GM23338 (cell line): ENCODE measurements around the gene CYTH3. TPM values are rescaled to one million over a fixed set of nuclear protein-coding genes. Genes with fewer than 3 reads are reported as not detected.
A peak's percentile ranks its signal among the peaks of the same experiment; 100 is the strongest.

Source experiments
- ATAC-seq: fragments of 200-7000 bp; cut with Tn5 transposase; 3 replicates; pipeline ENCODE4 v1.9.1; 2020
- DNase-seq: peaks from one replicate; pipeline ENCODE4 v3.0.0-alpha.2; 2015; ENCODE audit warnings: low spot score
- H2AFZ ChIP-seq: fragments of 200-600 bp; sonication (generic); 2 replicates; pipeline ENCODE4 v1.8.0; 2016; ENCODE audit warnings: antibody characterized with exemption, mild to moderate bottlenecking, moderate library complexity
- H3F3A ChIP-seq: fragments of 200-600 bp; sonication (generic); replicated peaks from 2 replicates; pipeline ENCODE4 v1.8.0; 2017; ENCODE audit warnings: antibody characterized with exemption, mixed run types, low read depth
- H3K27ac ChIP-seq: fragments of 200-600 bp; sonication (generic); 2 replicates; pipeline ENCODE4 v1.6.1; 2016; ENCODE audit warnings: low read depth
- H3K27me3 ChIP-seq: fragments of 200-600 bp; sonication (generic); 2 replicates; pipeline ENCODE4 v1.8.0; 2016; ENCODE audit warnings: mild to moderate bottlenecking, mixed run types, moderate library complexity; ENCODE audit not compliant: insufficient read depth
- H3K36me3 ChIP-seq: fragments of 200-600 bp; sonication (generic); 2 replicates; pipeline ENCODE4 v1.8.0; 2016; ENCODE audit warnings: mild to moderate bottlenecking; ENCODE audit not compliant: insufficient read depth
- H3K4me1 ChIP-seq: fragments of 200-600 bp; sonication (generic); 2 replicates; pipeline ENCODE4 v1.8.0; 2016; ENCODE audit warnings: mild to moderate bottlenecking, moderate library complexity; ENCODE audit not compliant: insufficient read depth
- H3K4me2 ChIP-seq: fragments of 200-600 bp; sonication (generic); 2 replicates; pipeline ENCODE4 v1.7.1; 2017; ENCODE audit warnings: mixed run types
- H3K4me3 ChIP-seq: fragments of 200-600 bp; sonication (generic); 2 replicates; pipeline ENCODE4 v1.6.1; 2016; ENCODE audit warnings: mixed run types
- H3K79me2 ChIP-seq: fragments of 200-600 bp; sonication (generic); replicated peaks from 2 replicates; pipeline ENCODE4 v1.8.0; 2017; ENCODE audit warnings: mild to moderate bottlenecking; ENCODE audit not compliant: insufficient read depth
- H3K9me2 ChIP-seq: fragments of 200-600 bp; sonication (generic); 2 replicates; pipeline ENCODE4 v1.8.0; 2017; ENCODE audit not compliant: insufficient read depth
- H4K20me1 ChIP-seq: fragments of 200-600 bp; sonication (generic); replicated peaks from 2 replicates; pipeline ENCODE4 v1.8.0; 2017; ENCODE audit warnings: mild to moderate bottlenecking; ENCODE audit not compliant: insufficient read depth
- H3K27ac Mint-ChIP-seq: 2 replicates; pipeline ENCODE4 v1.8.0; 2020; ENCODE audit warnings: inconsistent platforms, mild to moderate bottlenecking, moderate library complexity, mixed read lengths
- H3K27me3 Mint-ChIP-seq: 3 replicates; pipeline ENCODE4 v1.8.0; 2022; ENCODE audit warnings: low read depth, mild to moderate bottlenecking, moderate library complexity, mixed read lengths, inconsistent platforms; ENCODE audit not compliant: insufficient read depth, poor library complexity
- H3K36me3 Mint-ChIP-seq: 3 replicates; pipeline ENCODE4 v1.8.0; 2021; ENCODE audit warnings: low read depth, mild to moderate bottlenecking, inconsistent platforms, moderate library complexity, mixed read lengths
- H3K4me1 Mint-ChIP-seq: 3 replicates; pipeline ENCODE4 v1.8.0; 2020; ENCODE audit warnings: mild to moderate bottlenecking, inconsistent platforms, mixed read lengths
- H3K4me3 Mint-ChIP-seq: 3 replicates; pipeline ENCODE4 v1.8.0; 2021; ENCODE audit warnings: moderate library complexity, mild to moderate bottlenecking, inconsistent platforms, mixed read lengths
- H3K9me3 Mint-ChIP-seq: 3 replicates; pipeline ENCODE4 v1.8.0; 2020; ENCODE audit warnings: moderate library complexity, mild to moderate bottlenecking, inconsistent platforms, mixed read lengths
- CREB1 ChIP-seq: fragments of 250-450 bp; sonication (Bioruptor Pico); IDR thresholded peaks from 2 replicates; pipeline ENCODE4 v1.5.0; 2020; ENCODE audit warnings: low read depth, mild to moderate bottlenecking, moderate library complexity
- EZH2 ChIP-seq: fragments of 200-600 bp; sonication (generic); IDR thresholded peaks from one replicate; pipeline ENCODE4 v1.8.0; 2017; ENCODE audit warnings: antibody characterized with exemption, mild to moderate bottlenecking, low read depth; ENCODE audit not compliant: unreplicated experiment
- EZH2phosphoT487 ChIP-seq: fragments of 200-600 bp; sonication (generic); IDR thresholded peaks from one replicate; pipeline ENCODE4 v1.8.1; 2018; ENCODE audit warnings: antibody characterized with exemption; ENCODE audit not compliant: unreplicated experiment
- JUNB ChIP-seq: IDR thresholded peaks from one replicate; pipeline ENCODE4 v1.6.1; 2016; ENCODE audit warnings: antibody characterized with exemption; ENCODE audit not compliant: unreplicated experiment
- NANOG ChIP-seq: IDR thresholded peaks from 2 replicates; pipeline ENCODE4 v1.6.1; 2016; ENCODE audit warnings: antibody characterized with exemption, borderline replicate concordance
- POLR2AphosphoS5 ChIP-seq: IDR thresholded peaks from 2 replicates; pipeline ENCODE4 v1.6.1; 2016; ENCODE audit warnings: antibody characterized with exemption, low read depth
- STAT1 ChIP-seq: IDR thresholded peaks from one replicate; pipeline ENCODE4 v1.6.1; 2016; ENCODE audit warnings: antibody characterized with exemption; ENCODE audit not compliant: unreplicated experiment
- ZNF114 ChIP-seq: fragments of 250-450 bp; sonication (Bioruptor Pico); IDR thresholded peaks from 2 replicates; pipeline ENCODE4 v1.5.0; 2020; ENCODE audit warnings: mild to moderate bottlenecking, moderate library complexity
- ZNF331 ChIP-seq: fragments of 250-450 bp; sonication (Bioruptor Pico); IDR thresholded peaks from 2 replicates; pipeline ENCODE4 v1.5.0; 2020; ENCODE audit warnings: low read depth, mild to moderate bottlenecking, moderate library complexity
- polyA plus RNA-seq: library from polyadenylated mRNA; unstranded; fragments of >200 nt; fragmentation: Nextera tagmentation; extraction: Ambion mirVana; gene quantifications from 2 replicates; pipeline ENCODE4 v1.2.1, GENCODE V29; 2016
- total RNA-seq: library from RNA; depleted of rRNA; stranded (reverse); fragments of >200 nt; shearing (Covaris generic); gene quantifications from 2 replicates; pipeline ENCODE4 v1.2.3, GENCODE V29; 2014
- TF ChIP-seq, protein P1 (sequence below), 2 experiments: fragments of 200-600 bp in 1 of 2; sonication (generic) in 1 of 2; conservative IDR thresholded peaks; 2 replicates each; pipeline versions ENCODE4 v1.5.1 to v1.6.1; 2016 to 2017; ENCODE audit warnings: antibody characterized with exemption in 2 of 2, low read depth in 2 of 2, mild to moderate bottlenecking in 2 of 2, moderate library complexity in 1 of 2
- TF ChIP-seq, protein P2 (sequence below): fragments of 250-450 bp; sonication (Bioruptor Pico); IDR thresholded peaks from 2 replicates; pipeline ENCODE4 v1.5.0; 2020; ENCODE audit warnings: mild to moderate bottlenecking, moderate library complexity
- TF ChIP-seq, protein P3 (sequence below): IDR thresholded peaks from one replicate; pipeline ENCODE4 v1.6.1; 2018; ENCODE audit warnings: antibody characterized with exemption; ENCODE audit not compliant: unreplicated experiment

Gene CYTH3
- total and polyA plus RNA-seq, 2 experiments from 2014 or later: 4.6 to 15.3 TPM

DNA sequence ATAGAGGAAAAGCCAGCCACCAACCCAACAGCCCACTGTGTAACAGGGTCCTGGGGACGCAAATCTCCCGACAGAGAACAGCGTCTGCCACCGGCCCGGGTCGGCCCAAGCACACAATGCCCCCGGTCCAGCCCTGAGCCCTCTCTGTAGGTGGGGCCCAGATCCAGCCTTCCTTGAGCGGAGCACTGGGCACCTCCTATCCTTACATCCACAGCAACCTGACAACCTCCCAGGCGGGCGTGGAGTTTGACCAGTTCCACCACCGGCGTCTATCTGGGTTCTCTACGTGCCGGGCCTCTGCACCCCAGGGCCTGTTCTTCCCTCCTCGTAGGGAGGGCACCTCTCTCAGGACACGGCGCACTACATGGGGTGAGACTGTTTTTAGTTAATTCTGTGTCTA is 109.0 kb downstream of the CYTH3 start:
- peaks cover 5% of the 10 kb centered on the region for H4K20me1 ChIP-seq
- H3K27ac ChIP-seq: no peak overlapping the region

More for the DNA sequence above, 109.0 kb downstream of the CYTH3 start:
- no peak overlapping the region for H3K4me2 ChIP-seq
- Mint-ChIP-seq H3K36me3 (peaks cover 19% of the 10 kb centered on the region), H3K9me3 (no peaks in the 10 kb centered on the region), H3K4me3 (no peak overlapping the region), H3K4me1 (peaks cover 19% of the 10 kb centered on the region), H3K27me3 (peaks cover 11% of the 10 kb centered on the region), H3K27ac (0 out of 2 replicates have a peak overlapping the region, but pooled peaks have one; percentile 75)
- no peaks in the 10 kb centered on the region for H3K4me1 ChIP-seq
- H3K36me3 ChIP-seq: peaks cover 14% of the 10 kb centered on the region; the same call in 1 of the 2 replicates
- TF ChIP-seq, protein P1, sequence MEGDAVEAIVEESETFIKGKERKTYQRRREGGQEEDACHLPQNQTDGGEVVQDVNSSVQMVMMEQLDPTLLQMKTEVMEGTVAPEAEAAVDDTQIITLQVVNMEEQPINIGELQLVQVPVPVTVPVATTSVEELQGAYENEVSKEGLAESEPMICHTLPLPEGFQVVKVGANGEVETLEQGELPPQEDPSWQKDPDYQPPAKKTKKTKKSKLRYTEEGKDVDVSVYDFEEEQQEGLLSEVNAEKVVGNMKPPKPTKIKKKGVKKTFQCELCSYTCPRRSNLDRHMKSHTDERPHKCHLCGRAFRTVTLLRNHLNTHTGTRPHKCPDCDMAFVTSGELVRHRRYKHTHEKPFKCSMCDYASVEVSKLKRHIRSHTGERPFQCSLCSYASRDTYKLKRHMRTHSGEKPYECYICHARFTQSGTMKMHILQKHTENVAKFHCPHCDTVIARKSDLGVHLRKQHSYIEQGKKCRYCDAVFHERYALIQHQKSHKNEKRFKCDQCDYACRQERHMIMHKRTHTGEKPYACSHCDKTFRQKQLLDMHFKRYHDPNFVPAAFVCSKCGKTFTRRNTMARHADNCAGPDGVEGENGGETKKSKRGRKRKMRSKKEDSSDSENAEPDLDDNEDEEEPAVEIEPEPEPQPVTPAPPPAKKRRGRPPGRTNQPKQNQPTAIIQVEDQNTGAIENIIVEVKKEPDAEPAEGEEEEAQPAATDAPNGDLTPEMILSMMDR (conservative IDR thresholded peaks at IDR 0.05; ENCODE audit: low read depth in 2 of 2): no peak
- no peak for TF ChIP-seq ZNF331 (CRISPR knock-in tag)
- TF ChIP-seq, protein P2, sequence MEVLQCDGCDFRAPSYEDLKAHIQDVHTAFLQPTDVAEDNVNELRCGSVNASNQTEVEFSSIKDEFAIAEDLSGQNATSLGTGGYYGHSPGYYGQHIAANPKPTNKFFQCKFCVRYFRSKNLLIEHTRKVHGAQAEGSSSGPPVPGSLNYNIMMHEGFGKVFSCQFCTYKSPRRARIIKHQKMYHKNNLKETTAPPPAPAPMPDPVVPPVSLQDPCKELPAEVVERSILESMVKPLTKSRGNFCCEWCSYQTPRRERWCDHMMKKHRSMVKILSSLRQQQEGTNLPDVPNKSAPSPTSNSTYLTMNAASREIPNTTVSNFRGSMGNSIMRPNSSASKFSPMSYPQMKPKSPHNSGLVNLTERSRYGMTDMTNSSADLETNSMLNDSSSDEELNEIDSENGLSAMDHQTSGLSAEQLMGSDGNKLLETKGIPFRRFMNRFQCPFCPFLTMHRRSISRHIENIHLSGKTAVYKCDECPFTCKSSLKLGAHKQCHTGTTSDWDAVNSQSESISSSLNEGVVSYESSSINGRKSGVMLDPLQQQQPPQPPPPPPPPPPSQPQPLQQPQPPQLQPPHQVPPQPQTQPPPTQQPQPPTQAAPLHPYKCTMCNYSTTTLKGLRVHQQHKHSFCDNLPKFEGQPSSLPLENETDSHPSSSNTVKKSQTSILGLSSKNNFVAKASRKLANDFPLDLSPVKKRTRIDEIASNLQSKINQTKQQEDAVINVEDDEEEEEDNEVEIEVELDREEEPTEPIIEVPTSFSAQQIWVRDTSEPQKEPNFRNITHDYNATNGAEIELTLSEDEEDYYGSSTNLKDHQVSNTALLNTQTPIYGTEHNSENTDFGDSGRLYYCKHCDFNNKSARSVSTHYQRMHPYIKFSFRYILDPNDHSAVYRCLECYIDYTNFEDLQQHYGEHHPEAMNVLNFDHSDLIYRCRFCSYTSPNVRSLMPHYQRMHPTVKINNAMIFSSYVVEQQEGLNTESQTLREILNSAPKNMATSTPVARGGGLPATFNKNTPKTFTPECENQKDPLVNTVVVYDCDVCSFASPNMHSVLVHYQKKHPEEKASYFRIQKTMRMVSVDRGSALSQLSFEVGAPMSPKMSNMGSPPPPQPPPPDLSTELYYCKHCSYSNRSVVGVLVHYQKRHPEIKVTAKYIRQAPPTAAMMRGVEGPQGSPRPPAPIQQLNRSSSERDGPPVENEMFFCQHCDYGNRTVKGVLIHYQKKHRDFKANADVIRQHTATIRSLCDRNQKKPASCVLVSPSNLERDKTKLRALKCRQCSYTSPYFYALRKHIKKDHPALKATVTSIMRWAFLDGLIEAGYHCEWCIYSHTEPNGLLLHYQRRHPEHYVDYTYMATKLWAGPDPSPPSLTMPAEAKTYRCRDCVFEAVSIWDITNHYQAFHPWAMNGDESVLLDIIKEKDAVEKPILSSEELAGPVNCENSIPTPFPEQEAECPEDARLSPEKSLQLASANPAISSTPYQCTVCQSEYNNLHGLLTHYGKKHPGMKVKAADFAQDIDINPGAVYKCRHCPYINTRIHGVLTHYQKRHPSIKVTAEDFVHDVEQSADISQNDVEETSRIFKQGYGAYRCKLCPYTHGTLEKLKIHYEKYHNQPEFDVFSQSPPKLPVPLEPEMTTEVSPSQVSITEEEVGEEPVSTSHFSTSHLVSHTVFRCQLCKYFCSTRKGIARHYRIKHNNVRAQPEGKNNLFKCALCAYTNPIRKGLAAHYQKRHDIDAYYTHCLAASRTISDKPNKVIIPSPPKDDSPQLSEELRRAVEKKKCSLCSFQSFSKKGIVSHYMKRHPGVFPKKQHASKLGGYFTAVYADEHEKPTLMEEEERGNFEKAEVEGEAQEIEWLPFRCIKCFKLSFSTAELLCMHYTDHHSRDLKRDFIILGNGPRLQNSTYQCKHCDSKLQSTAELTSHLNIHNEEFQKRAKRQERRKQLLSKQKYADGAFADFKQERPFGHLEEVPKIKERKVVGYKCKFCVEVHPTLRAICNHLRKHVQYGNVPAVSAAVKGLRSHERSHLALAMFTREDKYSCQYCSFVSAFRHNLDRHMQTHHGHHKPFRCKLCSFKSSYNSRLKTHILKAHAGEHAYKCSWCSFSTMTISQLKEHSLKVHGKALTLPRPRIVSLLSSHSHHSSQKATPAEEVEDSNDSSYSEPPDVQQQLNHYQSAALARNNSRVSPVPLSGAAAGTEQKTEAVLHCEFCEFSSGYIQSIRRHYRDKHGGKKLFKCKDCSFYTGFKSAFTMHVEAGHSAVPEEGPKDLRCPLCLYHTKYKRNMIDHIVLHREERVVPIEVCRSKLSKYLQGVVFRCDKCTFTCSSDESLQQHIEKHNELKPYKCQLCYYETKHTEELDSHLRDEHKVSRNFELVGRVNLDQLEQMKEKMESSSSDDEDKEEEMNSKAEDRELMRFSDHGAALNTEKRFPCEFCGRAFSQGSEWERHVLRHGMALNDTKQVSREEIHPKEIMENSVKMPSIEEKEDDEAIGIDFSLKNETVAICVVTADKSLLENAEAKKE (CRISPR knock-in tag): no peak
- no peak for TF ChIP-seq JUNB
- TF ChIP-seq EZH2phosphoT487: no peak
- TF ChIP-seq, protein P3, sequence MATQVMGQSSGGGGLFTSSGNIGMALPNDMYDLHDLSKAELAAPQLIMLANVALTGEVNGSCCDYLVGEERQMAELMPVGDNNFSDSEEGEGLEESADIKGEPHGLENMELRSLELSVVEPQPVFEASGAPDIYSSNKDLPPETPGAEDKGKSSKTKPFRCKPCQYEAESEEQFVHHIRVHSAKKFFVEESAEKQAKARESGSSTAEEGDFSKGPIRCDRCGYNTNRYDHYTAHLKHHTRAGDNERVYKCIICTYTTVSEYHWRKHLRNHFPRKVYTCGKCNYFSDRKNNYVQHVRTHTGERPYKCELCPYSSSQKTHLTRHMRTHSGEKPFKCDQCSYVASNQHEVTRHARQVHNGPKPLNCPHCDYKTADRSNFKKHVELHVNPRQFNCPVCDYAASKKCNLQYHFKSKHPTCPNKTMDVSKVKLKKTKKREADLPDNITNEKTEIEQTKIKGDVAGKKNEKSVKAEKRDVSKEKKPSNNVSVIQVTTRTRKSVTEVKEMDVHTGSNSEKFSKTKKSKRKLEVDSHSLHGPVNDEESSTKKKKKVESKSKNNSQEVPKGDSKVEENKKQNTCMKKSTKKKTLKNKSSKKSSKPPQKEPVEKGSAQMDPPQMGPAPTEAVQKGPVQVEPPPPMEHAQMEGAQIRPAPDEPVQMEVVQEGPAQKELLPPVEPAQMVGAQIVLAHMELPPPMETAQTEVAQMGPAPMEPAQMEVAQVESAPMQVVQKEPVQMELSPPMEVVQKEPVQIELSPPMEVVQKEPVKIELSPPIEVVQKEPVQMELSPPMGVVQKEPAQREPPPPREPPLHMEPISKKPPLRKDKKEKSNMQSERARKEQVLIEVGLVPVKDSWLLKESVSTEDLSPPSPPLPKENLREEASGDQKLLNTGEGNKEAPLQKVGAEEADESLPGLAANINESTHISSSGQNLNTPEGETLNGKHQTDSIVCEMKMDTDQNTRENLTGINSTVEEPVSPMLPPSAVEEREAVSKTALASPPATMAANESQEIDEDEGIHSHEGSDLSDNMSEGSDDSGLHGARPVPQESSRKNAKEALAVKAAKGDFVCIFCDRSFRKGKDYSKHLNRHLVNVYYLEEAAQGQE: no peak
- no peak for TF ChIP-seq EZH2
- no peak for TF ChIP-seq STAT1
- TF ChIP-seq ZNF114 (CRISPR knock-in tag): no peak
- TF ChIP-seq CREB1 (CRISPR knock-in tag): no peak
- TF ChIP-seq POLR2AphosphoS5: no peak
- no peak for TF ChIP-seq NANOG
- H3F3A ChIP-seq: no peaks in the 10 kb centered on the region
- H3K79me2 ChIP-seq: peaks cover 6% of the 10 kb centered on the region; the same call in 1 of the 2 replicates
- no peaks in the 10 kb centered on the region for H3K27me3 ChIP-seq
- H2AFZ ChIP-seq: no peak overlapping the region
- DNase-seq (no peak), ATAC-seq (no peak)
- H3K9me2 ChIP-seq: no peaks in the 10 kb centered on the region
- H3K4me3 ChIP-seq: no peak overlapping the region
